HG03196 (cell line): ENCODE measurements around the gene ANKRD66.
"Not testable (repeated sequence)": the region's sequence is repeated elsewhere in the genome, so short reads cannot be mapped to it uniquely, and the experiment has no call there.

ENCODE experiments used
- ATAC-seq: cut with Tn5 transposase; IDR thresholded peaks from one replicate; pipeline ENCODE4 v1.9.1; 2021; ENCODE audit not compliant: unreplicated experiment

ANKRD66 gene

DNA sequence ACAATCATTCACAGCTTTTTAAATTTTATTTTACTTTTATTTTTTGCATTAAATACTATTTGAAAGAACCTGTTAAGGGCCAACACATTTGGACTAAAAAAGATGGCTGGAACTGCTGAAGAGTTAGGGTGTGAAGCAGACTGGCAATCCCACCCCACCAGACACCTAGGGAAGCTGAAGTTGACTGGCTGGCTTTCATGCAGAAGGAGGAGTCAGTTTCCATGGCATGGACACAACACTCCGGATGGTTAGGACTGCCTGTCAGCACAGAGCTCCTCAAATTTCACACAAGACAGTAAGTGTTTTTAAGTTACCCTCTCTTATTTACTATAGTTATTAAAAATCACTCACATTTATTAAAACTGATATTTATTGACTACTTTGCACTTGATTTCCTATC lies at the start of gene ANKRD66:
TSS of gene ANKRD66 (plus strand) at position 238 of the 400 bp plus-strand sequence. CDS start 5,016 bp downstream, outside the sequence.
- no peak for ATAC-seq

DNA sequence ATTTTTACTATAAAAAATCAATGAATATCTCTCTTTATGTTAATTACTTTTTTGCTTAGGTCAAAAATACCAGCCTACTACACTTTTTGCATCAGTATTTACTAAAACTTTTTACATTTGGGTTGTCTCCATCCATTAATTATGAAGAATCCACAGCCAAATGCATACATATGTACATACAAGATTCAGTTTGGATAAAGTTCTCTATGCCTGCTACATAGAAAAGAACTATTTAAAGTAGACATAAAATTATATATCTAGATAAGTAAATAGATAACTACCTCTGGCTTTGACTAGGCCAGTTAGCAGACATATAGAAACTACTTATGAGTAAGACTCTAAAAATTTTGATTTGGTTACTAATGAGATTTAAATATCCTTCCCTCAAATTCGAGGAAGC lies 46.8 kb upstream of the ANKRD66 start:
- no peak for ATAC-seq

GRCh38 chr6:46704562-46704961 lies 42.2 kb upstream of the ANKRD66 start:
- no peak for ATAC-seq

DNA sequence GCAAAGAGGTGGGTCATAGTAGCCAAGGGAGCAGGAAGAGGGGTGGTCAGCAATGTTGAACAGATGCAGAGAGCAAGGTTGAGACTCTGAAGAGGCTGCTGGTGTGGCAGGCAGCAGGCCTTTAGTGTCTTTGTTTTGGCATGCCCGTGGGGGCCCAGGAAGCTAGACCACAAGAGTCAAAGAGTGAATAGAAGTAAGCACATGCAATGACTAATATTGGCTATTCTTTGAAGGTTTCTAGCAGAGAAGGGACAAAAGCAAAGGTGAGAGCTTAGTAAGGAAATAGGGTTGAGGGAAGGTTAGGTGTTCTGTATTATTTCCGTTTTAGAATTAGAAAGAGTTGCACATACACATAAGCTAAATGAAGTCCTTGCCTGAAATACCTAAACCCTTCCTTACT lies 40.3 kb upstream of the ANKRD66 start:
- no peak for ATAC-seq

GRCh38 chr6:46711491-46711890 lies 35.2 kb upstream of the ANKRD66 start:
- no peak for ATAC-seq

DNA sequence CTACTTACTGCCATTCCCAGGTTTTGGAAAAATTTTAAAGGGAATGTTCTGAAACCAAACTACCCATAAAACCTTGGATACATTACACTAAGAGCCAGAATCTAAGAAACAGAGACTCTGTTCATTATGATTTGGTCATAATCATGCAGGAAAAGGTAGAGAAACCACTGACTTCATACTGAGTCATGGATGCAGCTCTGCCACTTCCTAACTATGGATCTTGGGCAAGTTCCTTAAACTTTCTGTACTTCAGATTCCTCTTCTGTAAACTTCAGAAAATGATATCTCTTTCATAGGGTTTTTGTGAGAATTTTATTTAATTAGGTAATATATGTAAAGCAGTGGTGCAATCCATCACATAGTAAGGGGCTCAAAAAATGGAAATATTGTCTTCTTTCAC lies 31.6 kb upstream of the ANKRD66 start:
- ATAC-seq, result no peak

- ATAC-seq, result no peak
Measured at GRCh38 chr6:46719099-46719498, 27.6 kb upstream of the ANKRD66 start.

DNA sequence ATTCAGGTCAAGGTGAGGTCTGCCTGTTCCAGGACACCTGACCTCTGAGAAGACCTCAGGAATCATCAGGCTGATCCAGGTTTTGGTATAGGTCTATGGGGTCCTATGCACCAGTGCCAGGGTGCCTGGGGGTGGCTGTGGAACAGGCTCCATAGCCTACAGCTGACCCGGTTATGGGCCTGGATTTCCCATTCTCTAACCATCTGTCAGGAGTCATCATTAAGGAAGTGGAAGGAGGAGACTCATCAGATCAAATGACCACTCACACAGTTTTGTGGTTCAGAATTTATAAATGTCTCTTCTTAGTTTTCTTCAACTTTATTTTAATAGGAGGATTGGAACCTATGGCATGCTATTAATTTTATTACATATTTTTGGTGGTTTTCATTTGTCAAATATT lies 26.3 kb upstream of the ANKRD66 start:
- ATAC-seq, result no peak

GRCh38 chr6:46729787-46730326 lies 16.9 kb upstream of the ANKRD66 start:
- ATAC-seq, result no peak

DNA sequence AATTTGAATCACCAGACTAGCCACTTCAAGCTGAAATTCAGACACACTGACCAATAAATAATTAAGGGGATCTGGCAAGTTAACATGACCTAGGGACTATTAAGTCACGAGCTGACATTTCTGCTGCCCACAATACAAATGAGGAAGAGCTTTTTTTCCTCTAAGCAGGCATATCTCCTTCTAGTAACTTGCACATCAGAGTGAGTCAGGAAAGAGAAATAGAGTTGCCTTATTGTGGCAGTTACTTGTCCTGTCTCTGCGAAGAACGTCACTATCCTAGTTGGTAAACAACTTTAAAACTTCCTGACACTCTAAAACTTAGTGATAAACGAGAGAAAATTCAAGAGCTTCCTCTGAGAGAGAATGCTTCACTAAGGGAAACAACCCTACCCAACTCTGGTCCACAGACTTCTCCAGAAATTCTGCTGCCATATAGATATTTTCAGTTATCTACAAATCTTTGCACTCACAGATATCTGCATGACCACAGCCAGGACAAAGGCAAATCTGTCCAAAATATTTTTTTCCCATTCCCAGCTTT lies 15.7 kb upstream of the ANKRD66 start:
- ATAC-seq, result no peak

DNA sequence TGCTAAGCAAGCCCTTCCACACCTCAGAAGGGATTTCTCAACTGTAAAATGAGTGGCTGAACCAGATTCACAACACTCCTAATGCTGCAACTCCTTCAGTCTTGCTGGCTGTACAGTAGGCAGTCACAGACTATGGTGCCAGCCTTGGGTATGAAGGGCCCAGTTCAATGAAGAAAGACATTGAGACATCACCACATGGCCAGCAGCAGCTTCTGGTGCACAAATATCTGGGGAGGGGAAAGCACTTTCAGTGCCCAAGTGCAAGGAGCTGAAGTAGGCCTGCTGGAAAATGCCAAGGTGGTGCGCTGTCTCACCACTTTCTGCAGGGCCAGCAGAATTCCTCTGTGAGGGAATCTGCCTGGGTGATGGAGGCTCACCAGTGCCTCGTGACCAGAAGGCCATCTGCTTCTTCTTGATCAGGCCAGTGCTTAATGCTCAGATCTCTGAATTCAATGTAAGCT lies 13.4 kb upstream of the ANKRD66 start:
- no peak for ATAC-seq

DNA sequence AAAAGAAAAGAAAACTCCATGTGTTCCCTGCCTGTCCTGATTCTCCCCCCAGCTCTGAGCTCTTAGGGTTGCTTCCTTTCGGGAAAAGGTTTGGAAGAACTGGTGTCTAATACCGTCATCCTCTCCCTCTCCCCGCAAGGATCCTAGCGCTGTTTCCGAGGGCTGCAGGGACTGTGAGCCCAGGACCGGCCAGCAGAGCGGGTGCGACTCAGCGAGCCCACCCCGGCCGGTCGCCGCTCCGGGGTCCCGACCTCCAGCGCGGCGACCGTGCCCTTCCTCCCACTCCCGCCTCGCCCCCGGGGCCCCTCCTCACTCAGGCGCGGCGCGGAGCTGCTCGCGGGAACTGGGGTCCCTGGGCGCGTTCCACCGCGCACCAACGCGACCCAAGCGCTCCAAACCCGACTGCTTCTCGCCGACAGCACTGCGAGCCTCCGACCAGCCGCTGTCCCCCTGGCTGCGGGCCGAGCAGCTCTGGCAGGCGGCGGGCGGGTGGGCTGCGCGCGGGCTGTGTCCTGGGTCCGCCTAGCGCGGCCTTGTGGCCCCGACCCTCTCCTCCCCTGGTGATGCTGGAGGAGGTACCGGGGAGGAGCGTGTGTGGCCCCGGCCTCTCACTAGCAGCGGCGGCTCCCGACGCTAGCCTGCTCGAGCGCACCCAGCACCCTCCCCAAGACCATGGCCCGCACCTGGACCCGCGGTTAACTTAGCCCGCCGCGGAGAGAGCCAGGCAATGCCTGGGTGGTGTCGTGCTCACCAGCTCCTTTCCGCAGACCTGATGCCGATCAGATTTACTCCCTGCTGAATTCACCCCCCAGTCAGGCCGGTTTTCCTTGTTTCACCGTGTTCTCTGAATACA lies 11.6 kb upstream of the ANKRD66 start, which contains the start of gene PLA2G7:
TSS of gene PLA2G7 (minus strand) at position 509 of the 853 bp plus-strand sequence. CDS start 12,484 bp downstream, outside the sequence.
- ATAC-seq, result no peak

GRCh38 chr6:46735720-46736031 lies 11.1 kb upstream of the ANKRD66 start:
- ATAC-seq, result no peak

DNA sequence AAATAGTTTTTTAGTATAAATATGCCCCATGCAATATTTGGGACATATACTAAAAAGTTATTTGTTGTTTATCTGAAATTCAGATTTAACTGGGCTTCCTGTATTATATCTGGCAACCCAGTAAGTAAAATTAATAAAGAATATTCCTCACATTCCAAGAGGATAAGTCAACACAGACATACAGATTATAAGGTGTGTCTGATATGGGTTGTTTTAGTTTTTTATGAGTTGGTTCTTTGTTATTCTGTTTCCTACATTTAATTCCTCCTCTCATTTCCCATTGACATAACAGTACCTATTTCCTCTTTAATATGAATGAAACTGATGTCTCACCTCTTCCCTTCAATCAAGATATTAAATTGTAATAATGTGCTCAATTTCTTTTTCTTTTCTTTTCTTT lies 9.8 kb upstream of the ANKRD66 start:
- no peak for ATAC-seq

DNA sequence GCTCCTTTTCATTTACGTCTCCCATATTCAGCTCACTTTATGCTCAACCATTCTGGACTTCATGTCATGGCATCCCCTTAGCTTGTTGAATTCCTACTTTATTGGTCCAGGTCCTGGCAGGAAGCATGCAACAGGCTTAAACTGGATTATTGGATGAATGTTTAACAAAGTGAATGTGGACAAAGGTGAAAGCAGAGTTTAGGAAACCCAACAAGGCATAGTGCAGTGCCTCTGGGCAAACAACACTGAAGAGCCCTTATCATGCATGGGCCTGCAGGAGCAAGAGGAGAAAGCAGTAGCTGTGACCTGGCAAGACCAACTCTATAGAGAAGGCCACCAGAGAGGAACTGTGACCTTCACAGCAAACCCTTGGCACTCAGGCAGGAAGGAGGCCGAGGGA lies 5.3 kb upstream of the ANKRD66 start:
- no peak for ATAC-seq

DNA sequence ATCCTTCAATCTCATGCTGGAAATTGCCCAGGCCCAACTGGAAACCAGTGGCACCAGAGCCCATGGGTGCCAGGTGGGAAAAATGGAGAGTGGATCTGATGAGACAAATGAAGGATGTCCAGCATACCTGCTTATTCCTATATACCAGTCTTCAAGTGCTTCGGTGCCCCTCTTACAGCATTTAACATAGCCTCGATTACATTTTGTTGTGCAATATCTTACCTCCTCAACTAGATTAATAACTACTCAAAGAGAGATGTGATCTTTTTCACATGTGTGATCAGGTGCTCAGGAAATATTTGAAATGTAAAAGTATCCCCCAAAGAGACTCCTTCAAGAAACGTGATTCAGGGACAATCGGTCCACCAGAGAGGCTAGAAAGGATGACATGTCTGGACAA lies 4.8 kb upstream of the ANKRD66 start:
- ATAC-seq, result no peak

- ATAC-seq, result no peak
Measured at GRCh38 chr6:46743425-46744158, 3.1 kb upstream of the ANKRD66 start.

- ATAC-seq, result not testable (repeated sequence)
Measured at GRCh38 chr6:46744159-46744725, 2.5 kb upstream of the ANKRD66 start.

DNA sequence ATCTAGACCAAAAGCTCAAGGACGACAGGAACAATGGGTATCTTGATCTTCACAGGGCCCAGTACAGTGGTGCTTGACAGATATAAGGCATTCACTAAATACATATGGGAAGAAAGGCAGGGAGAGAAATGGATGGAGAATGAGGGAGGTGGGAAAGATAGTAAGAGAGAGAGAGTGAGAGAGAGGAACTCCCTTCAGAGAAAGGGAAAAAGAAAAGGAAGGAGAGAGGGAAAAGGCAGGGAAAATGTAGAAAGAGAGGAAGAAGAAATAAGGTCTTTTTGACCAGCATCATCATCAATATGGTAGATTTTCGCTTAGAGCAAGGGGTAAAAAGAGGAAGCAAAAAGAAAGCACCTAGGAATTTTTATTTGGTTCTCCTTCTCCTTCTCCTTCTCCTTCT lies 760 bp upstream of the ANKRD66 start:
- no peak for ATAC-seq

- no peak for ATAC-seq
Measured at GRCh38 chr6:46748940-46749503, 2.3 kb downstream of the ANKRD66 start.

DNA sequence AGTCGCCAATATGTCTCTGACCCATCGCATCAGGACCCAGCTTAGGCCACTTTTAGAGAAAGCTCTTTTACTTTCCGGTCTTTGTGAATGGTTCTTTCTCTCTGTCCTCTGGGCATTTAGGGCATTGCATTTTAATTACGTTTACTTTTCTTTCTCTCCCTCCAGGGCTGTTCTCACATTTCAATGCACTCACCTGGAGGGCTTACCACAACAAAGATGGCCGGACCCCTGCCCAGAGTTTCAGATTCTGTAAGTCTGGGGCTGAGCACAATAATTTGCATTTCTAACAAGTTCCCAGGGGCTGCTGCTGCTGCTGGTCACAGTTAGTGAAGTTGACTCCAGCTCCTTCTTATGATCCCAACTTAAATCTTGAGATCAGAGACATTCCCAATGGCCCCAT lies 3.0 kb downstream of the ANKRD66 start:
- no peak for ATAC-seq
